SU-DHL-6 (cell line): ENCODE data around the gene CCL13.

Source experiments
- EZH2phosphoT487 ChIP-seq: fragments of 200-600 bp; sonication (generic), shearing (Covaris generic); conservative IDR thresholded peaks from 2 replicates; pipeline ENCODE4 v1.6.1; 2018; ENCODE audit warnings: mild to moderate bottlenecking, antibody characterized with exemption, low read length, moderate library complexity, mixed read lengths
- TF ChIP-seq, protein P1 (sequence below): fragments of 200-600 bp; sonication (generic); IDR thresholded peaks from one replicate; pipeline ENCODE4 v1.5.1; 2017; ENCODE audit warnings: antibody characterized with exemption, mild to moderate bottlenecking, low read length, moderate library complexity; ENCODE audit not compliant: insufficient read depth, poor library complexity, severe bottlenecking

DNA sequence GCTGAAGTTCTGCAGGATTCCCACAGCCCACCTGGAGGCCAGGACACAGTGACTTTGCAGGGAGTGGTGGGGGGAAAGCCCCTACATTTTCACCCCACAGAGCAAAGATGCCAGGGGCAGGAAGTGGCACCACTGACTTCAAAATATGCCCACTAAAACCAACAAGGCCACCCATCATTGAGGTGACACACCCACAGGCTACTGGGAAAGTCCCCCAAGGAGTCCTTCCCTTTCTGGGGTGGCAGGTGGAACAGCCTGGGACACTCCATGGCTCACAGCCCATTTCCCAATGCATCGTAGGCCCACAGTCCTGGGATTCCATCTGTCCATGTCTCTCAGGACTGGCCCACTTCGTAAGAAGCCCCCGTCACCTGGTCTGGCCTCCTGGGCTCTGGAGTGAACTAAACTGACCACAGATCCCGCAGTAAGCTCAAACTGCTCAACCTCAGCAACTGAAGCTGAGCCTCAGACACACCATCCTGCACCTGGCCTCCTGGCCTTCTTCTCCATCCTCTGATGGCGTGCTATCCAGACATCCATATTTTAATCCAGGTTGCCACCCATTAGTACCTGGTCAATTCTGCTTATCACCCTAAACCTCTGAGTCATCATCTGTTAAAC, 14.2 kb downstream of the CCL13 start:
- TF ChIP-seq, protein P1, sequence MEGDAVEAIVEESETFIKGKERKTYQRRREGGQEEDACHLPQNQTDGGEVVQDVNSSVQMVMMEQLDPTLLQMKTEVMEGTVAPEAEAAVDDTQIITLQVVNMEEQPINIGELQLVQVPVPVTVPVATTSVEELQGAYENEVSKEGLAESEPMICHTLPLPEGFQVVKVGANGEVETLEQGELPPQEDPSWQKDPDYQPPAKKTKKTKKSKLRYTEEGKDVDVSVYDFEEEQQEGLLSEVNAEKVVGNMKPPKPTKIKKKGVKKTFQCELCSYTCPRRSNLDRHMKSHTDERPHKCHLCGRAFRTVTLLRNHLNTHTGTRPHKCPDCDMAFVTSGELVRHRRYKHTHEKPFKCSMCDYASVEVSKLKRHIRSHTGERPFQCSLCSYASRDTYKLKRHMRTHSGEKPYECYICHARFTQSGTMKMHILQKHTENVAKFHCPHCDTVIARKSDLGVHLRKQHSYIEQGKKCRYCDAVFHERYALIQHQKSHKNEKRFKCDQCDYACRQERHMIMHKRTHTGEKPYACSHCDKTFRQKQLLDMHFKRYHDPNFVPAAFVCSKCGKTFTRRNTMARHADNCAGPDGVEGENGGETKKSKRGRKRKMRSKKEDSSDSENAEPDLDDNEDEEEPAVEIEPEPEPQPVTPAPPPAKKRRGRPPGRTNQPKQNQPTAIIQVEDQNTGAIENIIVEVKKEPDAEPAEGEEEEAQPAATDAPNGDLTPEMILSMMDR, result no peak
- TF ChIP-seq EZH2phosphoT487, result no peak
